GM20000 (cell line): ENCODE data around the gene KIAA1671.

ENCODE experiments used
- DNase-seq: peaks from one replicate; pipeline ENCODE4 v3.0.0; 2012; ENCODE audit warnings: low spot score
- TF ChIP-seq, protein P1 (sequence below): IDR thresholded peaks from 2 replicates; pipeline ENCODE4 v1.5.1; 2012; ENCODE audit warnings: mild to moderate bottlenecking, control low read depth; ENCODE audit errors: extremely low read depth, missing control alignments

Gene KIAA1671

DNA sequence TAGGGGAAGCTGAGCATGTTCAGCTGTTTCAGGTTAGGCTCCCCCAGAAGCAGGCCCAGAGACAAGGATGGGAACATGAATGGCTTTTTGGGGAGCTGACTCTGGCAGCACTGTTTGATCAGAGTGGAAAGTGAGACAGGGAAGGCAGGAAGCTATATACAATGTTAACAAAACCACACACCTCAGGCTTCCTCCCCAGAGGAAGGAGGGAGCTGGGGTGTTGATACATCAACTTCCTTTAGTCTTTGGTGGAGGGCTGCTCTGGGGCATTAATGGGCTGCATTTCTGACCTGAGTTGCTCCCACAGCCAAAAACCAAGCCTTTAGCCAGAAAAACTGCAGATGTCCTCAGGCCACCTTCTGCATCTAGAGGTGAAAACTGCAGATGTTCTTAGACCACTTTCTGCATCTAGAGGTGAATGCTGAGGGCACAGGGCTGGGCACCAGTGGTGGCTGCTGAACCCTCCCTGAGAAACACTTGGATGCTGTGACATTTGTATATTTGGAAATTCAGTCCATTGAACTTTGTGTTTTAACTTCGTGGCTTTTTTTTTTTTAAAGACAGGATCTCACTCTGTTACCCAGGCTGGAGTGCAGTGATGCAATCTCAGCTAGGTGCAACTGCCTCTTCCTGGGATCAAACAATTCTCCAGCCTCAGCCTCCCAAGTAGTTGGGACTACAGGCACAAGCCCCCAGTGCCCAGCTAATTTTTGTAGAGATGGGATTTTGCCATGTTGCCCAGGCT is 49.9 kb downstream of the KIAA1671 start:
- DNase-seq: no peak
- TF ChIP-seq, protein P1, sequence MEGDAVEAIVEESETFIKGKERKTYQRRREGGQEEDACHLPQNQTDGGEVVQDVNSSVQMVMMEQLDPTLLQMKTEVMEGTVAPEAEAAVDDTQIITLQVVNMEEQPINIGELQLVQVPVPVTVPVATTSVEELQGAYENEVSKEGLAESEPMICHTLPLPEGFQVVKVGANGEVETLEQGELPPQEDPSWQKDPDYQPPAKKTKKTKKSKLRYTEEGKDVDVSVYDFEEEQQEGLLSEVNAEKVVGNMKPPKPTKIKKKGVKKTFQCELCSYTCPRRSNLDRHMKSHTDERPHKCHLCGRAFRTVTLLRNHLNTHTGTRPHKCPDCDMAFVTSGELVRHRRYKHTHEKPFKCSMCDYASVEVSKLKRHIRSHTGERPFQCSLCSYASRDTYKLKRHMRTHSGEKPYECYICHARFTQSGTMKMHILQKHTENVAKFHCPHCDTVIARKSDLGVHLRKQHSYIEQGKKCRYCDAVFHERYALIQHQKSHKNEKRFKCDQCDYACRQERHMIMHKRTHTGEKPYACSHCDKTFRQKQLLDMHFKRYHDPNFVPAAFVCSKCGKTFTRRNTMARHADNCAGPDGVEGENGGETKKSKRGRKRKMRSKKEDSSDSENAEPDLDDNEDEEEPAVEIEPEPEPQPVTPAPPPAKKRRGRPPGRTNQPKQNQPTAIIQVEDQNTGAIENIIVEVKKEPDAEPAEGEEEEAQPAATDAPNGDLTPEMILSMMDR: no peak

DNA sequence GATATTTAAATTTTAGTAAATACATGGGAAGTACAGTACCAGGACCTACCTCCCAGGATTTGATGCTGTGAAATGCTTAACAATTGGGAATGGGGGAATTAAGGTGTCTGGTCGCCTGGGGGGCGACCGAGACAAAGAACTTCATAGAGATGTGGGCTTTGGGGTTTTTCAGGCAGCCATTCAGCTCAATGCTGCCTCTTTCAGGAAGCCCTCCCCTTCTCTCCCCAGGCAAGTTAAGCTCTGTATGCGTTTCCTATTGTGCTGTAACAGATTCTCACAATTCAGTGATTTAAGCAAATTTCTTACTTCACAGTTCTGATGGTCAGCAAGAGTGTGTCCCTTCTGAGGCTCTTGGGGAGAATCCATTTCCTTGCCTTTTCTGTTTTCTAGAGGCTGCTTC is 53.8 kb downstream of the KIAA1671 start:
- no peak for DNase-seq
- TF ChIP-seq, protein P1: no peak

DNA sequence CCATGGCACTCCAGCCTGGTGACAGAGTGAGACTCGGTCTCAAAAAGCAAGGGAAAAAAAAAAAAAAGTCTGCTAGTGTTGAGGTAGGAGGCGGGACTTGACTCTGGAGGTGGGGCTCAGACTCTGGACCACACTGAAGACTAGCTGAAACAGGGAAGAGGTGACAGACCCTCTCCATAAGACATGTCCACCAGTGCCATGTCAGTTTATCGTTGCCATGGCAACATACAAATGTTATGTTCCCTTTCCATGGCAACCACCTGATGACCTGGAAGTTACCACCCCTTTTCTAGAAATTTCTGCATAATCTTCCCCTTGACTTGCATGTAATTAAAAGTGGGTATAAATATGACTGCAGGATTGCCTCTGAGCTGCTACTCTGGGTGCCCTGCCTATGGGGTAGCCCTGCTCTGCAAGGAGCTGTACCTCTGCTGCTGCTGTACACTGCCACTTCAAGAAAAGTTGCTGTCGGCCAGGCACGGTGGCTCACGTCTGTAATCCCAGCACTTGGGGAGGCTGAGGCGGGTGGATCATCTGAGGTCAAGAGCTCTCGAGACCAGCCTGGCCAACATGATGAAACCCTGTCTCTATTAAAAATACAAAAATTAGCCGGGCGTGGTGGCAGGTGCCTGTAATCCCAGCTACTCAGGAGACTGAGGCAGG is 55.1 kb downstream of the KIAA1671 start:
- no peak for DNase-seq
- TF ChIP-seq, protein P1: no peak

DNA sequence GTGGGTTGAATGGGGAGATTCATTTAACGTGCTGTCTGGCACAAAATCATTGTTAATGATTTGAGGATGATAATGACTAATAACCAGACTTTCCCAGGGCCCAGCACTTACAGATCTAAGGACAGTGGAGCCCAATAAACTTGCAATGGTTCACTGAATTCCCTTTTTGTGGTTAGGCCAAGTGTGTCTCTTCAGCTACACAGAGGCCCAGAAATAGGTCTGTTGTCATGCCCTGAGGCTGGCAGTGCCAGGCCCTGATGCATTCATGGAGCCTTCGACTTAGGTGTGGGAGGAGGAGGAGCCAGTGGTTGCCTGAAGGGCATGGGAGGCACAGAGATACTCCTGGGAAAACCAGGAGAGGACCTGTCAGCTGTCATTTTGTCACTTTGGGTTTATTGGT is 56.1 kb downstream of the KIAA1671 start:
- no peak for DNase-seq
- TF ChIP-seq, protein P1: no peak

DNA sequence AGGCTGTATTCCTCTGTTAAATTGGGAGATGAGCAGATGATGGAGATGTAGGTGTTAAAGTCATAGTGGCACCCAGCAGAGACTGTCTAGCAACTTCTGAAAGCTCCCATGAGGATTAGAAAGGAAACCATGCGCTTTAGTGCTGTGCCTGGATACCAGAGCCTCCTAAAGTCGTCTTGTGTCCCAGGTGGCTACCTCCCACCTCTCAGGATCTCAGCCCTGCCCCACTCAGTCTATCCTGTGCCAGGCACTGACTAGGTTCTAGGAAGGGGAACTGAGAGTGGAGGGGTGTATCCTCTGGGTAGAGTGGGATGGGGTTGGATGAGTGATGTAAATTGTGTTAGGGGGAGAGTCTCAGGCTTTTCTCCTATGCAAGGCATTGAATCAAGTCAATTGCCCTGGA is 60.2 kb downstream of the KIAA1671 start:
- TF ChIP-seq, protein P1: no peak

DNA sequence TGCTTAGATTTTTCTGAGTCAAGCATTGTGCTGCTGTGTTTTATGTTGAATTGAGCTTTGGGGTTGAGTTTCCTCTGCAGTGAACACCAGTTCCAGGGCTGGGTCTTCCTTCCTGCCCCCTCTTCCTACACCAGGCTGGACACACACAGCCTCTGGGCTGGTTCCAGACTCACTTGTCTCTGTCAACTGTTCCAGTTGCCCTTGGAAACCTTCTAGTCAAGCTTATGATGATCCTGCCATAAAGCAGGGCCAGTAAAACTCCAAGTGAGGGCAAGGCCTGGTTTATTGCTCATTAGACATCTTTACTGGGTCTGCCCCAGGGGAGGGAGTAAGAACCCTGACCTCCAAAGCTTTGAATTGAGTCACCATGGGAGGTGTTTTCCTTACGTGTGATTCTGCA is 61.1 kb downstream of the KIAA1671 start:
- TF ChIP-seq, protein P1: no peak
- DNase-seq: no peak

More for the DNA sequence above, 60.2 kb downstream of the KIAA1671 start:
- no peak for DNase-seq
